Measurements from ENCODE around the gene MOAP1. TPM values are rescaled to one million over a fixed set of nuclear protein-coding genes. Genes with fewer than 3 reads are reported as not detected.
A peak's percentile ranks its signal among the peaks of the same experiment; 100 is the strongest.
"Not testable (repeated sequence)": the region's sequence is repeated elsewhere in the genome, so short reads cannot be mapped to it uniquely, and the experiment has no call there.

The MOAP1 gene
- 10 to 100 TPM; 21.7 to 21.8 TPM for total RNA-seq
- long read RNA-seq, donor 1, transcript MOAP1-201 (3 exons, 2,441 nt): major isoform, 11 of 14 reads
- long read RNA-seq, donor 1, partial matches to known transcripts: 0 of 14 reads
- long read RNA-seq, donor 1, other reads (novel, unspliced or antisense): 1 of 14 reads
- long read RNA-seq, donor 2, transcript MOAP1-202 (2 exons, 2,529 nt): minor isoform, 12 of 74 reads
- long read RNA-seq, donor 2, transcript MOAP1-201 (3 exons, 2,441 nt): major isoform, 55 of 74 reads
- long read RNA-seq, donor 2, partial matches to known transcripts: 0 of 74 reads
- long read RNA-seq, donor 2, other reads (novel, unspliced or antisense): 7 of 74 reads

DNA sequence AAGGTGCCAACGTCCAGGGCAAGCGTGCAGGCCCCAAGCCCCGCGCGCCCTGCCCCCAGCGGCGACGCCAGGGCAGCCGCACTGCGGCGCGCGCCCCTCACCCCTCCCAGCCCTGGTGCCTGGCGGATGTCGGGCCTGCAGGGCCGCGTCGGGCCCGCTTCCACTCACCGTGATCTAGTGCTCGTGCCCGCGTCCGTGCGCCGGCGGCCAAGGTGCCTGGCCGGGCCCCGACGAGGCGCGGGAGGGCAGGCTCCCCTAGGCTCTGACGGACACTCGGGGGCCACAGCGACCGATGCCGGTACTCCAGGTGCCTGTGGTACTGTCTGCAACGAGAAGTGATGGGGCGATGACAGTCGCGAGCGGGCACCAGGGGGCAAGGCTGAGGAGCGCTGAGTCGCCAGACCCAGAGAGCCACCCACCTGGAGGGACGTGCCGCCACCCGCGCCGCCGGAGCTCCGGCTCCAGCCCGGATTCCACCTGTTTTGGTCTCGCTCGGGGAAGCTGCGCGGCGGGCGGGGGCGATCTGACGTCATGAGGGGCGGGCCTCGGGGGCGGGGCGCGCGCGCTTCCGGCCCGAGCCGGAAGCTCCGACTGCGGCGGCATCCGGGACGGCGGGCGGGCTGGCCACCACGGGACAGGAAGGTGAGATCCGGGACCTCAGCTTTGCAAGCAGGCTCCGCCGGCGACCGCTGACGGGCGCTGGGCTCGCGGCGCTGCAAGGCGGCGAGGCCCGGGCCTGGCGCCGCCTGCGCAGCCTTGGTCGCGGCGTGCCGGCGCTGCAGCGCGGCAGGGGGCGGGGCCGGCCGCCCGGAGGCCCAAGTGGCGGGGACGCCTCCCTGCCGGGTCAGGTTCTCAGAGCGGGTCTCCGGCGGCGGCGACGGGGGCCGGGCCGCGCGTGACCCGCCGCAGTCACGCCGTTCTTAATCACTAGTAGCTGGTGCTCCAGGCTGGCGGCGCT, at the start of gene MOAP1, which contains the start of gene LYSET:
TSS of gene MOAP1 (minus strand) at position 507 of the 958 bp plus-strand sequence. CDS start 655 bp downstream, outside the sequence.
TSS of gene LYSET (plus strand) at position 927 of the 958 bp plus-strand sequence. CDS start 89 bp downstream, outside the sequence.
- intact Hi-C loops (cut with DNase I): no loop called here
- peak; percentile 97 for DNase-seq (ENCODE audit: low spot score)

GRCh38 chr14:93233078-93233477, 48.4 kb upstream of the MOAP1 start:
- DNase-seq (ENCODE audit: low spot score); intact Hi-C loops (cut with DNase I): not testable (repeated sequence)

DNA sequence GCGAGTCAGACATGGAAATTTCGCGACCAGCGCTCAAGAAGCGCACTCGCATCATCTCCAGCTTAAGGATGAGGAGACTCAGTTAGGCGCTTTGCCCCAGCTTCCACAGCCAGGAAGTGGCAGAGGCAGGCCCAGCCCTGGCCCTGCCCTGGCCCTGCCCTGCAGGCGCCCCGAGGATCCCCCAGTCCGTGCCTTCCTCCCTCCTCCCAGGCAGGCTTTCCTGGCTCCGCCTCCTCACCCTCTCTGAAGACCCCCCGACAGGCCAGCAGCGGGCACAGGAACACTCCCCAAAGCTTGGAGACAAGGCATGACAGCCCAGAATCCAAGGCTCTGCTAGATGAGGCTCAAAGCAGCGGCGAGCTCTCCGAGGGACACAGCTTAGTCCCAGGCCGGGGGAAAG, 47.5 kb upstream of the MOAP1 start:
- DNase-seq (ENCODE audit: low spot score): no peak
- intact Hi-C loops (cut with DNase I): no loop called here

DNA sequence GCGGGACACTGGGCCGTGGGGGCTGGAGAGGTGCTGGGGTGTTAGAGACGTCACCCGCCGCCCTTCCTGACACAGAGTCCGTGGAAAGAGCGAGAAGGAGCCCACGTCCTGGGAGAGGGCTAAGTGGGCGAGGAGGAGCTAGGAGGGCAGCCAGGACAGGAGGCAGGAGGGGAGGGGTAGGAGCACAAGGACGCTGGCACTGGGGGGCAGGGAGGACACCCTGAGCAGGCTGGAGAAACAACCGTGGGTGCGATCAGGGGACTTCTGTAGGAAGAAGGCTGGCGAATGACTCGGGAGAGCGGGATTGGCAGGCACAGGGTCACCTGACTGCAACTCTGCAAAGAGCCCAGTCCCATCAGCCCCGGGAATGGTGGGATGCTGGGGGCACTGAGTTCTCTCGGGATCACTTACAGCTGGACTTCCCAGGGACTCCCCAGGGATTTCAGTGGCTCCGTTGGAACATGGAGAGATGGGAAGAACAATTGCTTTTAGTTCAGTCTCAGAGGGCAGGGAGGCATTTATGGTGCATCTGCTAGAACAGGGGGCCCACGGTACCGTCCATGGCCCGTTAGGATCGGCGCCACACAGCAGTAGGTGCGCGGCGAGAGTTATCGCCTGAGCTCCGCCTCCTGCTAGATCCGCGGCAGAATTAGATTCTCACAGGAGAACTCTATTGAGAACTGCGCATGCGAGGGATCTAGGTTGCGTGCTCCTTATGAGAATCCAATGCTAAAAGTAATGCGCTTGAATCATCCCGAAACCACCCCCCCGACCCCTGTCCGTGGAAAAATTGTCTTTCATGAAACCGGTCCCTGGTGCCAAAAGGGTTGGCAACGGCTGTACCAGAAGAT, 46.7 kb upstream of the MOAP1 start:
- no peak for DNase-seq (ENCODE audit: low spot score)
- intact Hi-C loops (cut with DNase I): no loop called here

DNA sequence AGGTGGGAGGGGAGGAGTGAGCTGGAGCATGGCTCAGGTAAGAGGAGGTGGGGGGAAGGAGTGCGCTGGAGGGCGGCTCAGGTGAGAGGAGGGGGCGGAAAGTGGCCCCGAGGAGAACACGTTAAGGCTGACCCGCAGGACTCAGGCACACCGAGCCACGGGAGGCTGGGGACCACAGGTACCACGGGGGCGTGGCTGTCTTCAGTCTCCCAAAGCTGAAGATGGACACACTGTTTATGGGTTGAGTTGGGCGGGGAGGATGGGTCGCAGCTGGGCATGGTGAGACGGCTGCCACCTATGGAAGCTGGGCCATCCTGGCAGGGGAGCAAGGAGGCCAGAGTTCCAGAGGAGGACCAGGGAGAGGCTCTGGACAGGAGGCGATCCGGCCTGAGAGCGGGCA, 45.8 kb upstream of the MOAP1 start:
- no peak for DNase-seq (ENCODE audit: low spot score)
- intact Hi-C loops (cut with DNase I): no loop called here

DNA sequence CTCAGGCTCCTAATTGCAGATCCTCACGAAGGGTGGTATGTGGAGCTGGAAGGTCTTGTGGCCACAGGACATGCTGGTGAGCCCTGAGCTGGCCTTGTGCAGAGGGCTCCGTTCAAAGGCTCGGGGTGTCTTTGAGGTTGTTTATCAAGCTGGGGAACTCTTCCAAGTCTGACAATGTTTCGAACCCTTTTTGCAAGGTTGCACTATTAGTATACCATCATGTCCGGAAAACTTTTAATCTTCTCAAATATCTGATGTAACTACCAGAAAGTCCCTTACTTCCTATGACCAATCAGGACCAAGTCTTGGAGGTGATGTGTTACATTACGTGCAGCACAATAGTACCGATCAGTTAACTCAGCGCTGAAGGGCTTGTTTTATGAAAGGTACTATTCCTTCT, 43.9 kb upstream of the MOAP1 start:
- no peak for DNase-seq (ENCODE audit: low spot score)
- intact Hi-C loops (cut with DNase I): no loop called here

DNA sequence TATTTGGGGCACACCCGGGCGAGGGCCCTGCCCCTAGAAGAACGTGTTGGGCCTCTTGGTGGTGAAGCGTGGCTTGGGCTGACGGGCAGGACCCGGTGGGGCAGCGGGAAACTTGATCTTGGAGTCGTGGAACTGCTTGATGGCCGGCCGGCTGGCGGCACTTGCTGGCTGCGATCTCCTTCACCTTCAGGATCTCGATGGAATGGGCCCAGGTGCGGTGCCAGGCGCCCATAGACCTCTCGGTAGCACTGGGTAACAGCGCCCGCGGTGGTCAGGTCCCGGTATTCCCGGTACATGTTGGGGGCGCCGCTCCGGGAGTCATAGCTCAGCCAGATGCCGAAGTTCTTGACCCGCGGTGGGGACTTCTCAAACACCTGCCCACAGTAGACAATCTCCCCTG, 38.9 kb upstream of the MOAP1 start:
- DNase-seq (ENCODE audit: low spot score): no peak
- intact Hi-C loops (cut with DNase I): no loop called here

GRCh38 chr14:93220509-93220908, 35.8 kb upstream of the MOAP1 start:
- intact Hi-C loops (cut with DNase I): no loop called here
- DNase-seq (ENCODE audit: low spot score): no peak

GRCh38 chr14:93219103-93219726, 34.5 kb upstream of the MOAP1 start:
- intact Hi-C loops (cut with DNase I): no loop called here
- no peak for DNase-seq (ENCODE audit: low spot score)

- DNase-seq (ENCODE audit: low spot score): no peak
- intact Hi-C loops (cut with DNase I): no loop called here
Observed at GRCh38 chr14:93214598-93214997, 29.9 kb upstream of the MOAP1 start.

DNA sequence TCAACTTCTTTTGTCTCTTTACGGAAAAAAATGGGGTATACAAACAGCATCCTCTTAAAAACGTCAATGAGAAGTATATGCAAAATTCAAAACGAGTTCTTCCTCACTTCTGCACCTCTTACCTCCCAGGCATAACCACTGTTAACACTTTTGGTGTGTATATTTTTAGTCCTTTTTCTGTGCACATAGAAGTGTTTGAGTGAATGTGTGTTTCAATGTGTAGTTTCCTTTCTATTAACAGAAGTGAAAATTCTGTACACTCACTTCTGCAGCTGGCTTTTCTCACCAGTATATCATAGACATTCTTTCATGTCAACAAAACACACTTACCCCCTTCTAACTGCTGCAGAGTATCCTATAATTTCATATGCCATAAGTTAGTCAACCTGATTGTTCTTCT, 27.7 kb upstream of the MOAP1 start:
- intact Hi-C loops (cut with DNase I): no loop called here
- no peak for DNase-seq (ENCODE audit: low spot score)

DNA sequence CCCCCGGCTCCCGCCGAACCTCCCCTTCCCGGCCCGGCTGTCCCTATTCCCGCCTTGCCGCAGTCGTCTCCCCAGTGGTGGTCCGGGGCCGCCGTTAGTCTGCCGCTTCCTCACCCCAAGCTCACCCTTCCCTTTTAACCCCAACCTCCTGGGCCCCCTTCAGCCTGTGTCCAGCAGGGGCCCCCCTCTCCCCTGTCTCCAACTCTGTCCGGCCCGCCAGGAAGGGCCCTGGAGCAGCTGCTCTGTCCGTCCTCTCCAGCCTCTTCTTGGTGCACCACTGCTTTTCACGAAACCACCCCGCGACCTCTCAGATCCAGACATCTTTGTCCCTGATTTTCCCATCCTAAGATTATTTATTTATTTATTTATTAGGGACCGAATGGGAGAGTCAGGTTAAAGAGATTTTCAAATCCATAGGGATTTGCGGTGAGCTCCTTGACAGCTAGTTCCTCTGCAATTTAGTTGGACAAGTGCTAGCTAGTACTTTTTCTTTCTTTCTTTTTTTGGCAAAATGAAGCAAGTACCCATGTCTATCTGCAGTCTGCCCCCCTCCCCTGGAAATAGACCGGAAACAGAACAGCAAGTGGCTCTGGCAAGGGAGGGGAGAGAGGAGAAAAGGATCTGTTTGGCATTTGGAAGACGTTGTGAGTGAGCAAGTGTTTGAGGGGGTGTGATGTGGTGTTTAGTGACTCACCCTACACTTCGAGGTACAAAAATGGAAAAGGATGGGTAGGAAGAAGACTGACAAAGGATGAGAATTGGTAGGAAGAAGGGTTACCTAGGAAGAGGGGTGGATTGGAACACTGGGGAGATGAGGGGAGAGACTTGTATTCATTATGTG, 23.0 kb upstream of the MOAP1 start:
- intact Hi-C loops (cut with DNase I): no loop called here
- peak; percentile 87 for DNase-seq (ENCODE audit: low spot score)

DNA sequence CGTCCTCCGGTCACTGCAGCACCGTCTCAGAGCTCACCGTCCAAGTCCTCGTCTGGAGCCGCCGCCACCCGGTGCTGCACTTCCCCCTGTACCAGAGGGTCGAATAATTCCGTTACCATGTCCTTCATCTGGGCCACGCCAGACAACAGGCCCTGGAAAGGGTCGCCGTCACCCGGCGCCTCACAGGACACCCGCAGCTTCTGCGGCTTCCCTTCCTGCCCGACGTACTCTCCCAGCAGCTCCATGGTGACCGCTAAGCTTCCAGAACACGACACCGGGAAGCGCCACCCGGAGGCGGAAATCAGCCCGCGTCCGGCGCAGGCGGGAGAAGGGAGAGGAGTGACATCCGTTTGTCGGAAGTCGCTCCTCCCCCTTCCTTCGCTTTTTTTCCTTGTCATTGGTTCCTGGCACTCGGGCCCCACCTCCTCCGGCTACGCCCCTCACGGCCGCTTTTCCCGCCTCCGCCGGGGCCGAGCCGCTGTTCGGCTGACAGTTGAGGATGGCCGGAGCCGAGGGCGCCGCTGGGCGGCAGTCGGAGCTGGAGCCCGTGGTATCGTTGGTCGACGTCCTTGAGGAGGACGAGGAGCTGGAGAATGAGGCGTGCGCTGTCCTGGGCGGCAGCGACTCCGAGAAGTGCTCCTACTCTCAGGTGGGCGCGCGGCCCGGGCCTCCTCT, 22.2 kb upstream of the MOAP1 start, which contains the start of the genes GON7 and UBR7:
TSS of gene GON7 (minus strand) at position 273 of the 675 bp plus-strand sequence. CDS start at position 245, 28 bp downstream.
TSS of gene UBR7 (plus strand) at position 464 of the 675 bp plus-strand sequence. CDS start at position 500, 36 bp downstream.
- DNase-seq (ENCODE audit: low spot score): peak; percentile 97
- intact Hi-C loops (cut with DNase I): no loop called here

DNA sequence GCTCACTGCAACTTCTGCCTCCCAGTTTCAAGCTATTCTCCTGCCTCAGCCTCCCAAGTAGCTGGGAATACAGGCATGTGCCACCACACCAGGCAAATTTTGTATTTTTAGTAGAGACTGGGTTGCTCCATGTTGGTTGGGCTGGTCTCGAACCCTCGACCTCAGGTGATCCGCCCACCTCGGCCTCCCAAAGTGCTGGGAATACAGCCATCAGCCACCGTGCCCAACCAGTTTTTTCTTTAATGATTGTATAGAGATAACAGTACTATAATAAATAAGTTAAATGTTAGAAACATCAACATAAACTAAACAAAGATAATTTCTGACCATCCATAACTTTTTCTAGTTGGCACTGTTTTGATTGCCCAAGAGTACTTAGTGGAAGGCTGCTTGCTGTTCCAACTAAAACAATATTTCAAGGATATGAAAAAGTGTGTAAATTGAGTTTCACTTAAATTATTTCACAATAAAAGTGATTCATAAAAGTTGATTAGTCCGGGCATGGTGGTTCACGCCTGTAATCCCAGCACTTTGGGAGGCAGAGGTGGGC, 16.5 kb upstream of the MOAP1 start:
- DNase-seq (ENCODE audit: low spot score): no peak
- intact Hi-C loops (cut with DNase I): no loop called here

DNA sequence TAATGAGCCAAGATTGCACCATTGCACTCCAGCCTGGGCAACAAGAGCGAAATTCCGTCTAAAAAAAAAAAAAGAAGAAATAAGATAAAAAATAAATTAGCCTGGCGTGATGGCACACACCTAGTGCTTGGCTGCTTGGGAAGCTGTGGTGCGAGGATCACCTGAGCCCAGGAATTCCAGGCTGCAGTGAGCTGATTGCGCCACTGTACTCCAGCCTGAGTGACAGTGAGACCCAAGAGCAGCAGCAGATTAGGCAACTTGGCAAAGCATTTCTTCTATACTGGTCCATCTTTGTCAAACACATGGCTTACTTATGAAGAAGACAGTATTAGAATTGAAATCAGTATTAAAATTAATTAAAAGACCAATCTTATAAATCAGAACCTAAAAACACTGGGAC, 15.9 kb upstream of the MOAP1 start:
- intact Hi-C loops (cut with DNase I): no loop called here
- no peak for DNase-seq (ENCODE audit: low spot score)

- DNase-seq (ENCODE audit: low spot score): no peak
- intact Hi-C loops (cut with DNase I): no loop called here
Observed at GRCh38 chr14:93199031-93199430, 14.3 kb upstream of the MOAP1 start.

All from posterior vena cava (tissue), 2 donors.